Measurements from ENCODE around the gene NFKBIA.
"Not testable (repeated sequence)": the region's sequence is repeated elsewhere in the genome, so short reads cannot be mapped to it uniquely, and the experiment has no call there.

Gene NFKBIA

DNA sequence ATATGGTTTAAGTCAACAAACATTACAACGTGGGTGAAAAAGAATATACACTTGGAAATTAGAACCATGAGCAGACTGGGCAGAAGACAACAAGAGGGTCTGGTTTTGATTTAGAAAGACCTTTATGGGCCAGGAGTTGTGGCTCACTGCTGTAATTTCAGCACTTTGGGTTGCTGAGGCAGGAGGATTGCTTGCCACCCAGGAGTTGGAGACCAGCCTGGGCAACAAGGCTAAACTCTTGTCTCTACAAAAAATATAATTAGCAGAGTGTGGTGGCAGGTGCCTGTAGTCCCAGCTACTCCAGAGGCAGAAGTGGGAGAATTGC is 2.7 kb upstream of the NFKBIA start:
- no peak for DNase-seq

DNA sequence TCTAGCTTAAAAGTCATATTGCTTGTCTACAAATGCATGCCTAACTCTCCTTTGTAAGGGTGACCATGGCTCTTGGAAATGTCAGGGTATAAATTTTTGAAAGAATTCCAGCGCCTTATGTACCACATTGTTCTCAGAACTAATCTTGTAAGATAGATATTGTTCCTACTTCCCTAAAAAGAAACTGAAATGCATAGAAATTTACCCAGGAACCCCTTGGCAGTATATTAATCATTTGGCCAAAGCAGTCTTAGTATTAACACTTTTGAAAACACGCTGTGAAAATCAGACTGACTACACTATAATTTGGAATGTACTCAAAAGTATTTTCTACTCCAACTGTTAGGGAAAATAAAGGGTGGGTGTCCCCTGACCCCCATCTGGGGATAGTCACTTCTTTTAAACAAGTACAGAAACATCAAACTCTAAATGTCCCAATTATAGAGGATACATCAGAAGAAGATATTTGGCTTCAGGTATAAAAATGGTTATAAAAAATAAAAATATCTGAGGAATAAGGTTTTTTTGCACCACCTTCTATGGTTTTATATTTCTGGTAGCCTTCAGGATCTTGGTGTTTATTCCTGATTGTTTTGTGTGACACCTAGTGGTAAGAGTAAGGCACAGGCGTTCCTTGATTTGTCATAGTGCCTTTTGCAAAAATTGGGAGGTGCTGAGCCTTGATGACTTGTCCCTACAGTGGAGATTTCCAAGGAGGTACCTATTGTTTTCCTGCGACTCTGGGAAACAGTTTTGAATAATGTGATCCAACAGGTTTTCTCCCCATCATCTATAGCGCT is 2.2 kb upstream of the NFKBIA start:
- DNase-seq: peak; percentile 55

GRCh38 chr14:35406090-35406489 is 1.5 kb upstream of the NFKBIA start:
- no peak for DNase-seq

GRCh38 chr14:35405304-35405996 is 901 bp upstream of the NFKBIA start:
- no peak for DNase-seq

DNA sequence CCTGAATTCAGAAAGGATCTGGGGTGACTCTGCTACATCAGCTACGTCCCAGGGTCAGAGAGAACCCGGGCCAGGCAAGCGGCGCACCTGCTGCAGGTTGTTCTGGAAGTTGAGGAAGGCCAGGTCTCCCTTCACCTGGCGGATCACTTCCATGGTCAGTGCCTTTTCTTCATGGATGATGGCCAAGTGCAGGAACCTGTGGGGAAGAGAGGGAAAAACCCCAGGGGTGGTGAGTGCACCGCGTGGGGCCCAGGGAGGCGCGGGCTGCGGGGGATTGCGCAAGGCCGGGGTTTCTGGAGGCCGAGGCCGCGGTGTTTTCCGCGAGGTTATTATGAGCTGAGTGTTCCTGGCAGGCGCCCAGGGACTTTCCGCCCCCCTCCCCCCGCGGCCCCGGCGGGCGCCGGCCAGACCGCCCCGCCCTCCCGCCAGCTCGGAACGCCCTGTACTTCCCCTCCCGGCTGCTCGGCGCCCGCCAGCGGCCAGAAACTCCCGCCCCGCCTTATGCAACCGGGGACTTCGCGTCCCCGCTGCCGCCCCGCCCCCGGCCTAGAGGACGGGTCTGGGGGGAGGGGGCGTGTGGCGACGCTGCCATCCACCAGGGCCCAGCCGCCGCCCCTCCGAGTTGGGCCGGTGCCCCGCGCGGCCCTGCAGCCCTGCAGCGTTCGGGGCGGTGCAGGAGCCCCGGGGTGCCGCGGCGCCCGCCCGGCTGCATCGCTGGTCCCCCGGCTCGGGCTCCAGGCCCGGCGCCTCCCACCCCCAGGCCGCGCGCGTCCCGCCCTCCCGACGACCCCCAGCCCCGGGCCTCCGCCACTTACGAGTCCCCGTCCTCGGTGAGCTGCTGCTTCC is 723 bp downstream of the NFKBIA start:
- peak; percentile 95 for DNase-seq

GRCh38 chr14:35403114-35403602 is 1.4 kb downstream of the NFKBIA start:
- DNase-seq: peak; percentile 55

GRCh38 chr14:35402323-35403113 is 2.0 kb downstream of the NFKBIA start:
- DNase-seq: no peak

GRCh38 chr14:35401422-35402265 is 2.9 kb downstream of the NFKBIA start:
- DNase-seq: no peak

DNA sequence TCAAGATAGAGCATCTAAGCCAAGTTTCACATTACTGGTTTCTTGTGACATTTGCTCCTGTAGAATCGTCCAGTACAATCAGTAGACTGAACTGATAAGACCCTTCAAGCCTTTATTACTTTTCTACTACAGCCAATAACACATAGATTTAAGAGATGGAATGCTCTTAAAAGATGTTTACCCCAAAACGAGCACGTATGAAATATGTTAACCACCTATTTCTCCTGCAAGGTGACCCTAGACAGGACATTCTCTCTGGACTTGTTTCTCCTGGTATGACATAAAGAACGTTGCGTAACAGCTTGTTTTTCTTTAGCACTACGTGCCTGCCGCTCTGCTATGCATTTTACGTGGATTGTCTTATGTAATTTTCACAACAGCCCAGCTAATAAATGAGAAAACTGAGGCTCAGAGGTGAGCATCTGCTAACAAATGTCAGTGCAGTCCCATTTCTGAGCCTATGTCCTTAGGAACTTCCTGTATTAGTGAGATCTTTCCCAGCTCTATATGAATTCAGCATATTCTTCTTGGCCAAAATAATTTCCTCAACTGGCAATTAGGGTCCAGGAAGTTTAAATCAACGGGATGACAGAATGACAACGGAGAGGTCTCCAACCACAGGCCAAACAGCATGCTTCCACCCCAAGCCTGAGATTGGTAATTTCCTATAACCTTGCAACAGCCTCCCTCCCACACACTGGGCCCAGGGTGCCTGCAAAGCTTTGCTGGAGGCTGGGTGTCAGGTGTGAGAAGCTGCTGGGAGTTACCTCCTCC is 3.7 kb downstream of the NFKBIA start:
- no peak for DNase-seq

- no peak for DNase-seq
Measured at GRCh38 chr14:35399083-35399937, 5.2 kb downstream of the NFKBIA start.

DNA sequence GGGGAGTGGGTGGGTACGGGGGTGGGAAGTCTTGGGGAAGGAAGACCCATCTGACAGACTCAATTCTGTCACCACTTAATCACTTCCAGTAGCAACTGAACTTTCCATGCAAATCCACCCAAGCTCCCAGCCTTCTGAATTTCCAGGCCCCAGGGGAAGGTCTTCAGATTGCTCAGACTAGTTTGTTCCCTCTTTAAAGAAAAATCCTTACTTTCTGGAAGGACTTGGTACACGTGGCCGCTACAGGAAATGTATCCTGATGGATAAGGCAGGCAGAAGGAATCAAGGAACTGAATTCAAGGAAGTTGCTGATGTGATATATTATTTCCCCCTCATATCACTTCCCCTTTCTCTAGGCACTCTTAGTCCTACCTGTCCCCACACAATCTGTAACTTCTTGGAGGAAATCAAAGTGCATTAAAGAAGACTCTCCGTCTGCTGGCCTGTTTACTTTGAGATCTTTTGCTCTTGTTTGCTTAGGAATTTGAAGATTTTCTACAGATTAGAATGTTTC is 6.4 kb downstream of the NFKBIA start:
- DNase-seq: no peak

DNA sequence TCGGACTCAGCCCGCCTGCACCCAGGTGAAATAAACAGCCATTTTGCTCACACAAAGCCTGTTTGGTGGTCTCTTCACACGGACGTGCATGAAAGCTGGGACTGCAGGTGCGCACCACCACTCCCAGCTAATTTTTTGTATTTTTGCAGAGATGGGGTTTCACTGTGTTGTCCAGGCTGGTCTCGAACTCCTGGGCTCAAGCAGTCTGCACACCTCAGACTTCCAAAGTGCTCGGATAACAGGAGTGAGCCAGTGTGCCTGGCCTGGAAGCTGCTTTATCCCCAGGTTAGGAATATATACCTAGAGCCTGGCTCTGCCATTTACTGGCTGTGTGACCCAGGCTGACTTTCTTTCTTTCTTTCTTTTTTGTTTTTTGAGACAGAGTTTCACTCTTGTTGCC is 7.9 kb downstream of the NFKBIA start:
- not testable (repeated sequence) for DNase-seq

GRCh38 chr14:35395283-35395682 is 9.3 kb downstream of the NFKBIA start:
- DNase-seq: no peak

- DNase-seq: no peak
Measured at GRCh38 chr14:35394326-35395013, 10.1 kb downstream of the NFKBIA start.

- no peak for DNase-seq
Measured at GRCh38 chr14:35393826-35394225, 10.7 kb downstream of the NFKBIA start.

DNA sequence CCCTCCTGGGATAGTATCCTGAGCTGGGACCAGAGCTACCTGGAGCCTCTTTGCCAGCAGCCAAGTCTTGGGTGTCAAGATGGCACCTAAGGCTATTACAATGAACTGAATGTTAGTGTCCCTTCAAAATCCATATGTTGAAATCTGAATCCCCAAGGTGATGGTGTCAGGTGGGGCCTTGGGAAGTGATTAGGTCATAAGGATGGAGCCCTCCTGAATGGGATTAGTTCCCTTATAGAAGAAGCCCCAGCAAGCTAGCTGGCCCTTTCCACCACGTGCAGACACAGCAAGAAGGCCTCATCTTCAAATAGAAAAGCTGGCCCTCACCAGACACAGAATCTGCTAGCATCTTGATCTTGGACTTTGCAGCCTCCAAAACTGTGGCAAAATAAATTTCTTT is 12.4 kb downstream of the NFKBIA start:
- no peak for DNase-seq

GRCh38 chr14:35391388-35391710 is 13.2 kb downstream of the NFKBIA start:
- no peak for DNase-seq

GRCh38 chr14:35390577-35391387 is 13.8 kb downstream of the NFKBIA start:
- DNase-seq: no peak

Data from kidney glomerular epithelial cell (primary cell).